Spleen (tissue), 11 donors: Measurements from ENCODE around the gene RAB3A. TPM values are rescaled to one million over a fixed set of nuclear protein-coding genes. Genes with fewer than 3 reads are reported as not detected.

Experiments
- DNase-seq: peaks from one replicate; pipeline ENCODE4 v3.0.0-alpha.2; 2020
- H3K27ac ChIP-seq, 8 donors: fragments of 200-600 bp; sonication (generic) in 7 of 8; 1 replicate in 4 of 8; 2 replicates in 4 of 8; pipeline versions ENCODE4 v1.5.0 to v1.8.0; 2016 to 2021; ENCODE audit warnings: inconsistent platforms in 4 of 8, mild to moderate bottlenecking in 4 of 8, moderate library complexity in 1 of 8
- H3K27me3 ChIP-seq, 7 donors: fragments of 200-600 bp; sonication (generic) in 6 of 7; replicated peaks in 1 of 7; 1 replicate in 4 of 7; 2 replicates in 3 of 7; pipeline versions ENCODE4 v1.5.0 to v1.8.0; 2016 to 2021; ENCODE audit warnings: inconsistent platforms in 3 of 7, mild to moderate bottlenecking in 1 of 7
- H3K36me3 ChIP-seq, 6 donors: fragments of 200-600 bp; sonication (generic) in 5 of 6; 1 replicate in 4 of 6; 2 replicates in 2 of 6; pipeline versions ENCODE4 v1.5.0 to v1.8.0; 2016 to 2021; ENCODE audit warnings: inconsistent platforms in 2 of 6
- H3K4me1 ChIP-seq, 6 donors: fragments of 200-600 bp; sonication (generic) in 5 of 6; 1 replicate in 3 of 6; 2 replicates in 3 of 6; pipeline versions ENCODE4 v1.5.0 to v1.8.0; 2016 to 2021; ENCODE audit warnings: inconsistent platforms in 3 of 6
- H3K4me3 ChIP-seq, 8 donors: fragments of 200-600 bp; sonication (generic) in 7 of 8; 1 replicate in 4 of 8; 2 replicates in 4 of 8; pipeline versions ENCODE4 v1.5.0 to v1.8.0; 2016 to 2021; ENCODE audit warnings: inconsistent platforms in 4 of 8, mild to moderate bottlenecking in 4 of 8, moderate library complexity in 2 of 8
- H3K9me3 ChIP-seq, 8 donors: fragments of 200-600 bp; sonication (generic) in 7 of 8; 1 replicate in 4 of 8; 2 replicates in 4 of 8; pipeline versions ENCODE4 v1.5.0 to v1.8.0; 2016 to 2021; ENCODE audit warnings: inconsistent platforms in 4 of 8
- POLR2A ChIP-seq, 3 donors: fragments of 450-650 bp; IDR thresholded peaks; one replicate each; pipeline ENCODE4 v1.5.1; 2017; ENCODE audit warnings: antibody characterized with exemption in 3 of 3, mild to moderate bottlenecking in 1 of 3
- POLR2AphosphoS5 ChIP-seq, 3 donors: sonication (generic); formaldehyde crosslinking; IDR thresholded peaks; one replicate each; pipeline ENCODE4 v1.5.1; 2017; ENCODE audit warnings: antibody characterized with exemption in 3 of 3
- WGBS, 5 donors: extraction: QIAGEN DNeasy Blood & Tissue Kit in 3 of 5; methylation state at CpG; one replicate each; pipeline versions ENCODE4 v1.1.5 to v1.1.7; 2013 to 2018; 5-methylcytosine and 5-hydroxymethylcytosine counted together
- intact Hi-C: fragments of 100-400 bp; cut with DNase I; formaldehyde crosslinking; loops from one replicate; pipeline ENCODE4 v1.15.0; 2023; ENCODE audit warnings: low total_unique reads
- polyA plus RNA-seq, 3 donors: library from polyadenylated mRNA; stranded (reverse); fragments of 200-250 nt; gene quantifications; one replicate each; pipeline ENCODE4 v1.2.1, GENCODE V29; 2013
- total RNA-seq, 7 donors: library from RNA; depleted of rRNA in 3 of 7; stranded (reverse); fragments of >200 nt in 3 of 7; fragmentation: NEBNext Ultra II Directional in 4 of 7; extraction: Animal tissue kit (Norgen Biotek cat#: 25700) in 4 of 7; gene quantifications; one replicate each; pipeline versions ENCODE4 v1.1.0 to v1.2.1, GENCODE V29; 2016 to 2021
- TF ChIP-seq, protein P1 (sequence below), 11 experiments: fragments of 200-600 bp in 7 of 11; fragments of 450-650 bp in 4 of 11; sonication (generic) in 4 of 11; IDR thresholded peaks in 8 of 11; conservative IDR thresholded peaks in 3 of 11; 1 replicate in 7 of 11; 2 replicates in 4 of 11; pipeline versions ENCODE4 v1.4.0 to v1.8.0; 2016 to 2021; ENCODE audit warnings: antibody characterized with exemption in 11 of 11, inconsistent platforms in 4 of 11, mild to moderate bottlenecking in 1 of 11
- donor health status: healthy with polysubstance abuse.
- donor health status: DM: no; HTN: no; CAD: no; lungs with moderate emphysema.
- donor health status: DM: no; HTN: no; CAD: no.
- donor health status: Bipolar disorder and iron deficiency.
- donor health status: healthy.
- donor health status: DM: no; HTN: no; CAD: no.
- donor health status: DM: yes; HTN: yes; CAD: no.

RAB3A gene
- total and polyA plus RNA-seq, 10 donors = 0.72 to 6.6 (median 1.6) TPM

DNA sequence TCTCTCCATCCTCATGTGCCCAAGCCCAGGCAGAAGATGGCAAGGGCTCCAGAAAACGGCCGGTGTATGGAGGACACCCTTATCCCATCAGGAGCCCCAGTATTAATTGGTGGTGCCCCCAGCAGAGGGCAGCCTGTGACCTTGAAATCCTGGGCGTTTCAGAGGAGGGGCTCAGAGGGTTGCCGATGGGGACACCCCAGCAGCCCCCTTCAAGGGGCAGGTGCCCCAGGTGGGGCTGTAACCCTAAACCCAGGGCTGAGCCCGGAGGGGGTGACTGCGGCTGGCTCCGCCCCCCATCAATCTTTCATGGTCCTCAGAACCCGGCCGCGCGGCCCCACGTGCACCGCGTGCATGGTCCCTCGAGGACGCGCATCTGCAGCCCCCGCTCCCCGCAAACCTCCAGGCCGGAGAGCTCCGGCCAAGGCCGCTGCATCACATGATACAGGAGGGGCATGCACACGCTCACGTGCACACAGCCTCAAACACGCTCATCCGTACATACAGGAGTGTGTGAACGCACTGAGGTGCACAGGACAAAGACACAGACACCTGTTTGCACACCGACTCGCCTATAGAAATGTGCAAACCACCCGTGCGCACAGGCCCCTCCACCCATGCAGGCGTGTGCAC, 949 bp downstream of the RAB3A start:
- TF ChIP-seq POLR2A (IDR thresholded peaks at IDR 0.05) (no peak), POLR2AphosphoS5 (IDR thresholded peaks at IDR 0.05) (no peak)
- TF ChIP-seq, protein P1, sequence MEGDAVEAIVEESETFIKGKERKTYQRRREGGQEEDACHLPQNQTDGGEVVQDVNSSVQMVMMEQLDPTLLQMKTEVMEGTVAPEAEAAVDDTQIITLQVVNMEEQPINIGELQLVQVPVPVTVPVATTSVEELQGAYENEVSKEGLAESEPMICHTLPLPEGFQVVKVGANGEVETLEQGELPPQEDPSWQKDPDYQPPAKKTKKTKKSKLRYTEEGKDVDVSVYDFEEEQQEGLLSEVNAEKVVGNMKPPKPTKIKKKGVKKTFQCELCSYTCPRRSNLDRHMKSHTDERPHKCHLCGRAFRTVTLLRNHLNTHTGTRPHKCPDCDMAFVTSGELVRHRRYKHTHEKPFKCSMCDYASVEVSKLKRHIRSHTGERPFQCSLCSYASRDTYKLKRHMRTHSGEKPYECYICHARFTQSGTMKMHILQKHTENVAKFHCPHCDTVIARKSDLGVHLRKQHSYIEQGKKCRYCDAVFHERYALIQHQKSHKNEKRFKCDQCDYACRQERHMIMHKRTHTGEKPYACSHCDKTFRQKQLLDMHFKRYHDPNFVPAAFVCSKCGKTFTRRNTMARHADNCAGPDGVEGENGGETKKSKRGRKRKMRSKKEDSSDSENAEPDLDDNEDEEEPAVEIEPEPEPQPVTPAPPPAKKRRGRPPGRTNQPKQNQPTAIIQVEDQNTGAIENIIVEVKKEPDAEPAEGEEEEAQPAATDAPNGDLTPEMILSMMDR (IDR thresholded peaks at IDR 0.05 in 8 of 11, conservative IDR thresholded peaks at IDR 0.05 in 3 of 11) = peak in 5 of 11 experiments; percentile 6 to 42 (median 33)
- Histone ChIP-seq H3K27ac (peak overlapping the region in 5 of 8 donors; percentile 35 to 97 (median 94)), H3K4me3 (peak overlapping the region; percentile 57 to 89 (median 78)), H3K9me3 (no peaks in the 10 kb centered on the region), H3K36me3 (peaks cover 0 to 40% (median 18%) of the 10 kb centered on the region in 6 donors), H3K27me3 (peaks cover 0 to 6% (median 0%) of the 10 kb centered on the region in 7 donors), H3K4me1 (peaks cover 12 to 57% (median 31%) of the 10 kb centered on the region in 6 donors)
- peak; percentile 89 for DNase-seq
- intact Hi-C loops = no loop called here
- 0 to 15% (median 5%) methylated on average over 8 to 32 of the region's 32 CpGs for WGBS, 5 donors

DNA sequence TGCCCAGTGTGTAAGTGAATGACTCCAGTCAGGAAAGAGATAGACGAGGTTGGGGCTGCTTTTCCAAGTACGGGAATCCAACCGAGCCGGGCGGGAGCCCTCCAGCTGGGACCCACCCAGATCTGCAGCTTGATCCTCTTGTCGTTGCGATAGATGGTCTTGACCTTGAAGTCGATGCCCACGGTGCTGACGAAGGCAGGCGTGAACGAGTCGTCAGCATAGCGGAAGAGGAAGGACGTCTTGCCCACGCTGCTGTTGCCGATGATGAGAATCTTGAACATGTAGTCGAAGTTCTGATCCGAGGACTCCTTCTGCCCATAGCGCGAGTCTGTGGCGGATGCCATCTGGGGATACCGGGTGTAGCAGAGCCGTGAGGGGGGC, 1.5 kb downstream of the RAB3A start:
- Histone ChIP-seq H3K36me3 (peaks cover 0 to 45% (median 19%) of the 10 kb centered on the region in 6 donors), H3K27me3 (peaks cover 0 to 6% (median 0%) of the 10 kb centered on the region in 7 donors), H3K4me3 (peak overlapping the region in 2 of 8 donors; percentile 87), H3K4me1 (peaks cover 12 to 56% (median 31%) of the 10 kb centered on the region in 6 donors), H3K27ac (no peak overlapping the region), H3K9me3 (no peaks in the 10 kb centered on the region)
- intact Hi-C loops = no loop called here
- DNase-seq = no peak
- WGBS, 5 donors = 78 to 85% (median 81%) methylated on average over 17 to 24 of the region's 24 CpGs
- TF ChIP-seq POLR2AphosphoS5 (IDR thresholded peaks at IDR 0.05) (no peak), POLR2A (IDR thresholded peaks at IDR 0.05) (no peak)
- TF ChIP-seq, protein P1 (IDR thresholded peaks at IDR 0.05 in 8 of 11, conservative IDR thresholded peaks at IDR 0.05 in 3 of 11) = no peak

DNA sequence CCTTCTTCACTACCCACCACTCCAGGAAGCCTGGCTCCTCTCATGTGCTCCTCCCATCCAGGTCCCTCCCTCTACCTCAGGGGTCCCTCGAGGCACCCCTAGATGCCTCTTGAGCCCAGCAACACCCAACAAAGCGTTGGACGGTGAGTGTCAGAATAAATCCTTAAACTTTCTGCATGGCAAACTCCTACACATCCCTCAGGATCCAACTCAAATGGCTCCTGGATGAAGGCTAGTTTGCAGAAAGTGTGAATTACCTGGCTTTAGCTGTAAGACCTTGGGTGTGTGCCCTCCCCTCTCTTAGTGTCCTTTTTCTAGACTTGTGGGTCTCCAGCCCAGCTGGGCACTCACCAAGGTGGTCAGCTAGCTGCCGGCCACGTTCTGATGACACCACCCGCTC, 5.5 kb downstream of the RAB3A start:
- Histone ChIP-seq H3K27me3 (peaks cover 0 to 6% (median 0%) of the 10 kb centered on the region in 7 donors), H3K36me3 (peaks cover 0 to 70% (median 33%) of the 10 kb centered on the region in 6 donors), H3K9me3 (no peaks in the 10 kb centered on the region), H3K4me3 (no peak overlapping the region), H3K27ac (no peak overlapping the region), H3K4me1 (peaks cover 20 to 50% (median 30%) of the 10 kb centered on the region in 6 donors)
- intact Hi-C loops = no loop called here
- no peak for TF ChIP-seq POLR2AphosphoS5 (IDR thresholded peaks at IDR 0.05)
- 85 to 97% (median 92%) methylated on average over 6 of the region's 6 CpGs for WGBS, 5 donors
- no peak for DNase-seq

DNA sequence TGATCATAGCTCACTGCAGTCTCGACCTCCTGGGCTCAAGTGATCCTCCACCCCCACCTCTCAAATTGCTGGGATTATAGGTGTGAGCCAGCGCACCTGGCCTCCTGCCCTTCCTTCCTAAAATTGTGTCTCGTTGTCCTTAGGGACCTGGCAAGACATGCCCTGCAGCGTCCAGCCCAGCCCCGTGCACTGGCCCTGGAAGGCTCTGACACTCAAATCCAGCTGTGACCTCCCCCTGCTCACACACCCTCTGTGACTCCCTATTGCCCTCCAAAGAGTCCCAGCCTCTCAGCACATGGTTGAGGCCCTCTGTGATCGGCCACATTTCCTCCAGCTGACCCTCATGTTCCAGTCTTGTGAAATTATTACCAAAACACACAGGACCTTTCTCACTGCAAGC, 5.9 kb downstream of the RAB3A start:
- H3K36me3 ChIP-seq = peaks cover 0 to 70% (median 33%) of the 10 kb centered on the region in 6 donors
- H3K27me3 ChIP-seq = peaks cover 0 to 3% (median 0%) of the 10 kb centered on the region in 7 donors
- intact Hi-C loops = no loop called here
- H3K4me1 ChIP-seq = peaks cover 17 to 47% (median 26%) of the 10 kb centered on the region in 6 donors
- H3K27ac ChIP-seq = no peak overlapping the region
- no peaks in the 10 kb centered on the region for H3K9me3 ChIP-seq
- WGBS, 5 donors = 68 to 78% (median 75%) methylated on average over 6 of the region's 6 CpGs
- DNase-seq = no peak
- H3K4me3 ChIP-seq = no peak overlapping the region
- TF ChIP-seq POLR2AphosphoS5 (IDR thresholded peaks at IDR 0.05) (no peak), POLR2A (IDR thresholded peaks at IDR 0.05) (no peak)
- TF ChIP-seq, protein P1 (IDR thresholded peaks at IDR 0.05 in 8 of 11, conservative IDR thresholded peaks at IDR 0.05 in 3 of 11) = no peak
